ENCODE measurements around the gene LRRC58.

Gene LRRC58

GRCh38 chr3:120274739-120275167 is 74.4 kb downstream of the LRRC58 start:
- DNase-seq, result no peak

Data from activated CD8-positive, alpha-beta memory T cell treated with anti-CD3 and anti-CD28 coated beads, Interleukin-2, amount 50 U/mL, for 48 hours (primary cell).